Panc1 (cell line): ENCODE results near the gene CALM1.

Source experiments
- CTCF ChIP-seq: fragments of 450-650 bp; IDR thresholded peaks from 2 replicates; pipeline ENCODE4 v1.5.1; 2017; ENCODE audit warnings: mild to moderate bottlenecking
- SIN3A ChIP-seq: IDR thresholded peaks from 2 replicates; pipeline ENCODE4 v1.6.1; 2012; ENCODE audit warnings: low read depth, mild to moderate bottlenecking, low read length, moderate library complexity, borderline replicate concordance; ENCODE audit not compliant: insufficient read depth
- TF ChIP-seq, protein P1 (sequence below), 2 experiments: IDR thresholded peaks; 2 replicates each; pipeline ENCODE4 v1.6.1; 2011 to 2012; ENCODE audit warnings: low read depth in 2 of 2, control low read depth in 1 of 2, low read length in 1 of 2, mild to moderate bottlenecking in 1 of 2, moderate library complexity in 1 of 2; ENCODE audit not compliant: insufficient read depth in 1 of 2

DNA sequence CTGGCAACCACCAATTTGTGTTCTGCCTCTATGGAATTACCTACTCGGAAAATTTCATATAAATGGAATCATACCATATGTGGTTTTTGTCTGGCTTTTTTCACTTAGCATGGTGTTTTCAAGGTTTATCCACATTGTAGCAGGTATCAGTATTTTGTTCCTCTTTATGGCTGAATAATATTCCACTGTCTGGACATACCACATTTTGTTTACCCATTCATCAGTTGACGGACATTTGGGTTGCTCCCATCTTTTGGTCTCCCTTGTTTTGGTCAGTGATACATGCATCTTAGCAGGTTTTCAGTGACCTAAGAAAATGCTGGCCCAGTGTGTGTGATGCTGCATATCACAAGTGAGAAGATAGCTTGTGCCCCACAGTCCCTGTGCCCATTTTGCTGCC is 21.2 kb downstream of the CALM1 start:
- TF ChIP-seq, protein P1, sequence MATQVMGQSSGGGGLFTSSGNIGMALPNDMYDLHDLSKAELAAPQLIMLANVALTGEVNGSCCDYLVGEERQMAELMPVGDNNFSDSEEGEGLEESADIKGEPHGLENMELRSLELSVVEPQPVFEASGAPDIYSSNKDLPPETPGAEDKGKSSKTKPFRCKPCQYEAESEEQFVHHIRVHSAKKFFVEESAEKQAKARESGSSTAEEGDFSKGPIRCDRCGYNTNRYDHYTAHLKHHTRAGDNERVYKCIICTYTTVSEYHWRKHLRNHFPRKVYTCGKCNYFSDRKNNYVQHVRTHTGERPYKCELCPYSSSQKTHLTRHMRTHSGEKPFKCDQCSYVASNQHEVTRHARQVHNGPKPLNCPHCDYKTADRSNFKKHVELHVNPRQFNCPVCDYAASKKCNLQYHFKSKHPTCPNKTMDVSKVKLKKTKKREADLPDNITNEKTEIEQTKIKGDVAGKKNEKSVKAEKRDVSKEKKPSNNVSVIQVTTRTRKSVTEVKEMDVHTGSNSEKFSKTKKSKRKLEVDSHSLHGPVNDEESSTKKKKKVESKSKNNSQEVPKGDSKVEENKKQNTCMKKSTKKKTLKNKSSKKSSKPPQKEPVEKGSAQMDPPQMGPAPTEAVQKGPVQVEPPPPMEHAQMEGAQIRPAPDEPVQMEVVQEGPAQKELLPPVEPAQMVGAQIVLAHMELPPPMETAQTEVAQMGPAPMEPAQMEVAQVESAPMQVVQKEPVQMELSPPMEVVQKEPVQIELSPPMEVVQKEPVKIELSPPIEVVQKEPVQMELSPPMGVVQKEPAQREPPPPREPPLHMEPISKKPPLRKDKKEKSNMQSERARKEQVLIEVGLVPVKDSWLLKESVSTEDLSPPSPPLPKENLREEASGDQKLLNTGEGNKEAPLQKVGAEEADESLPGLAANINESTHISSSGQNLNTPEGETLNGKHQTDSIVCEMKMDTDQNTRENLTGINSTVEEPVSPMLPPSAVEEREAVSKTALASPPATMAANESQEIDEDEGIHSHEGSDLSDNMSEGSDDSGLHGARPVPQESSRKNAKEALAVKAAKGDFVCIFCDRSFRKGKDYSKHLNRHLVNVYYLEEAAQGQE (IDR thresholded peaks at IDR 0.05; ENCODE audit: insufficient read depth in 1 of 2, low read depth in 2 of 2, low read length in 1 of 2) = no peak
- TF ChIP-seq CTCF = no peak
- TF ChIP-seq SIN3A = no peak
